AG09319 (cell line): ENCODE data around the gene LRRC8B.
A peak's percentile ranks its signal among the peaks of the same experiment; 100 is the strongest.

Experiments used
- DNase-seq: peaks from one replicate; pipeline ENCODE4 v3.0.0-alpha.2; 2010; ENCODE audit warnings: low read depth; ENCODE audit errors: extremely low read depth
- CTCF ChIP-seq: IDR thresholded peaks from 2 replicates; pipeline ENCODE4 v1.5.1; 2011; ENCODE audit warnings: low read depth, mild to moderate bottlenecking, inconsistent platforms, low read length, moderate library complexity

LRRC8B gene

GRCh38 chr1:89631816-89632656 is 107.4 kb downstream of the LRRC8B start:
- TF ChIP-seq CTCF: no peak
- DNase-seq: no peak

- TF ChIP-seq CTCF: peak; percentile 1; the same call in 1 of the 2 replicates
- DNase-seq: no peak
These were observed 108.1 kb downstream of the LRRC8B start, which contains the start of gene LRRC8C for GRCh38 chr1:89632657-89633247. Gene LRRC8C (plus strand): TSS chr1:89633120. CDS start chr1:89686474, 53,354 bp downstream.

GRCh38 chr1:89633248-89633799 is 108.7 kb downstream of the LRRC8B start:
- no peak for DNase-seq
- TF ChIP-seq CTCF: no peak

GRCh38 chr1:89633800-89634625 is 109.4 kb downstream of the LRRC8B start:
- TF ChIP-seq CTCF: no peak
- DNase-seq: no peak

GRCh38 chr1:89635825-89636815 is 111.5 kb downstream of the LRRC8B start:
- no peak for TF ChIP-seq CTCF
- DNase-seq: no peak

GRCh38 chr1:89637496-89637895 is 112.9 kb downstream of the LRRC8B start:
- no peak for TF ChIP-seq CTCF
- DNase-seq: no peak
